GM23338 (cell line): ENCODE data around the gene F13A1. TPM values are rescaled to one million over a fixed set of nuclear protein-coding genes. Genes with fewer than 3 reads are reported as not detected.

Experiments
- ATAC-seq: fragments of 200-7000 bp; cut with Tn5 transposase; 3 replicates; pipeline ENCODE4 v1.9.1; 2020
- DNase-seq: peaks from one replicate; pipeline ENCODE4 v3.0.0-alpha.2; 2015; ENCODE audit warnings: low spot score
- H2AFZ ChIP-seq: fragments of 200-600 bp; sonication (generic); 2 replicates; pipeline ENCODE4 v1.8.0; 2016; ENCODE audit warnings: antibody characterized with exemption, mild to moderate bottlenecking, moderate library complexity
- H3F3A ChIP-seq: fragments of 200-600 bp; sonication (generic); replicated peaks from 2 replicates; pipeline ENCODE4 v1.8.0; 2017; ENCODE audit warnings: antibody characterized with exemption, mixed run types, low read depth
- H3K27ac ChIP-seq: fragments of 200-600 bp; sonication (generic); 2 replicates; pipeline ENCODE4 v1.6.1; 2016; ENCODE audit warnings: low read depth
- H3K27me3 ChIP-seq: fragments of 200-600 bp; sonication (generic); 2 replicates; pipeline ENCODE4 v1.8.0; 2016; ENCODE audit warnings: mild to moderate bottlenecking, mixed run types, moderate library complexity; ENCODE audit not compliant: insufficient read depth
- H3K36me3 ChIP-seq: fragments of 200-600 bp; sonication (generic); 2 replicates; pipeline ENCODE4 v1.8.0; 2016; ENCODE audit warnings: mild to moderate bottlenecking; ENCODE audit not compliant: insufficient read depth
- H3K4me1 ChIP-seq: fragments of 200-600 bp; sonication (generic); 2 replicates; pipeline ENCODE4 v1.8.0; 2016; ENCODE audit warnings: mild to moderate bottlenecking, moderate library complexity; ENCODE audit not compliant: insufficient read depth
- H3K4me2 ChIP-seq: fragments of 200-600 bp; sonication (generic); 2 replicates; pipeline ENCODE4 v1.7.1; 2017; ENCODE audit warnings: mixed run types
- H3K4me3 ChIP-seq: fragments of 200-600 bp; sonication (generic); 2 replicates; pipeline ENCODE4 v1.6.1; 2016; ENCODE audit warnings: mixed run types
- H3K79me2 ChIP-seq: fragments of 200-600 bp; sonication (generic); replicated peaks from 2 replicates; pipeline ENCODE4 v1.8.0; 2017; ENCODE audit warnings: mild to moderate bottlenecking; ENCODE audit not compliant: insufficient read depth
- H3K9me2 ChIP-seq: fragments of 200-600 bp; sonication (generic); 2 replicates; pipeline ENCODE4 v1.8.0; 2017; ENCODE audit not compliant: insufficient read depth
- H4K20me1 ChIP-seq: fragments of 200-600 bp; sonication (generic); replicated peaks from 2 replicates; pipeline ENCODE4 v1.8.0; 2017; ENCODE audit warnings: mild to moderate bottlenecking; ENCODE audit not compliant: insufficient read depth
- H3K27ac Mint-ChIP-seq: 2 replicates; pipeline ENCODE4 v1.8.0; 2020; ENCODE audit warnings: inconsistent platforms, mild to moderate bottlenecking, moderate library complexity, mixed read lengths
- H3K27me3 Mint-ChIP-seq: 3 replicates; pipeline ENCODE4 v1.8.0; 2022; ENCODE audit warnings: low read depth, mild to moderate bottlenecking, moderate library complexity, mixed read lengths, inconsistent platforms; ENCODE audit not compliant: insufficient read depth, poor library complexity
- H3K36me3 Mint-ChIP-seq: 3 replicates; pipeline ENCODE4 v1.8.0; 2021; ENCODE audit warnings: low read depth, mild to moderate bottlenecking, inconsistent platforms, moderate library complexity, mixed read lengths
- H3K4me1 Mint-ChIP-seq: 3 replicates; pipeline ENCODE4 v1.8.0; 2020; ENCODE audit warnings: mild to moderate bottlenecking, inconsistent platforms, mixed read lengths
- H3K4me3 Mint-ChIP-seq: 3 replicates; pipeline ENCODE4 v1.8.0; 2021; ENCODE audit warnings: moderate library complexity, mild to moderate bottlenecking, inconsistent platforms, mixed read lengths
- H3K9me3 Mint-ChIP-seq: 3 replicates; pipeline ENCODE4 v1.8.0; 2020; ENCODE audit warnings: moderate library complexity, mild to moderate bottlenecking, inconsistent platforms, mixed read lengths
- CTCF ChIP-seq, 2 experiments: fragments of 200-600 bp in 1 of 2; sonication (generic) in 1 of 2; conservative IDR thresholded peaks; 2 replicates each; pipeline versions ENCODE4 v1.5.1 to v1.6.1; 2016 to 2017; ENCODE audit warnings: antibody characterized with exemption in 2 of 2, low read depth in 2 of 2, mild to moderate bottlenecking in 2 of 2, moderate library complexity in 1 of 2
- JUNB ChIP-seq: IDR thresholded peaks from one replicate; pipeline ENCODE4 v1.6.1; 2016; ENCODE audit warnings: antibody characterized with exemption; ENCODE audit not compliant: unreplicated experiment
- NANOG ChIP-seq: IDR thresholded peaks from 2 replicates; pipeline ENCODE4 v1.6.1; 2016; ENCODE audit warnings: antibody characterized with exemption, borderline replicate concordance
- POLR2AphosphoS5 ChIP-seq: IDR thresholded peaks from 2 replicates; pipeline ENCODE4 v1.6.1; 2016; ENCODE audit warnings: antibody characterized with exemption, low read depth
- polyA plus RNA-seq: library from polyadenylated mRNA; unstranded; fragments of >200 nt; fragmentation: Nextera tagmentation; extraction: Ambion mirVana; gene quantifications from 2 replicates; pipeline ENCODE4 v1.2.1, GENCODE V29; 2016
- total RNA-seq: library from RNA; depleted of rRNA; stranded (reverse); fragments of >200 nt; shearing (Covaris generic); gene quantifications from 2 replicates; pipeline ENCODE4 v1.2.3, GENCODE V29; 2014
- TF ChIP-seq, protein P1 (sequence below): fragments of 250-450 bp; sonication (Bioruptor Pico); IDR thresholded peaks from 2 replicates; pipeline ENCODE4 v1.5.0; 2020; ENCODE audit warnings: mild to moderate bottlenecking, moderate library complexity

The F13A1 gene
- total and polyA plus RNA-seq, 2 experiments from 2014 or later = 0.31 to 0.32 TPM

DNA sequence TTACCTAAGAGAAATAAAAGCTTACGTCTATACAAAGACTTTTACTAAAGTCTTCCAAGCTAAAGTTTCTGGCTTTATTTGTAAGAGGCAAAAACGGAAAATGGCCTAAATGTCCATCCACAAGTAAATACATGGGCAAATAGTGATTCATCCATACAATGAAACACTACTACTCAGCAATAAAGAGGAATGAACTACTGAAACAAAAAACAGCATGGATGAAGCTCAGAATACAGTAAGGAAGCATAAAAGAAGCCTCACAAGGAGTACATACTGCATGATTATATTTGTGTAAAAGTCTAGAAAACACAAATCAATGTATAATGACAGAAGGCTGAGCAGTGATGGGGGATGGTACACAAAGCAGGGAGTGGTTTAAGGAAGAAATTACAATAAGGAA, 84.7 kb downstream of the F13A1 start:
- H3K9me3 Mint-ChIP-seq = 0 out of 3 replicates have a peak, but pooled peaks cover 3% of the 10 kb centered on the region
- peaks cover 2% of the 10 kb centered on the region for H3K27me3 Mint-ChIP-seq
- DNase-seq (no peak), ATAC-seq (no peak)
- H3K79me2 ChIP-seq = no peaks in the 10 kb centered on the region
- H4K20me1 ChIP-seq = no peaks in the 10 kb centered on the region; the same call in 1 of the 2 replicates
- no peak overlapping the region for H3K27ac Mint-ChIP-seq
- no peaks in the 10 kb centered on the region for H3K36me3 Mint-ChIP-seq
- no peaks in the 10 kb centered on the region for H3K27me3 ChIP-seq
- no peak for TF ChIP-seq CTCF (conservative IDR thresholded peaks at IDR 0.05; ENCODE audit: low read depth in 2 of 2)
- TF ChIP-seq NANOG = no peak
- no peak for TF ChIP-seq POLR2AphosphoS5
- TF ChIP-seq JUNB = no peak
- TF ChIP-seq, protein P1, sequence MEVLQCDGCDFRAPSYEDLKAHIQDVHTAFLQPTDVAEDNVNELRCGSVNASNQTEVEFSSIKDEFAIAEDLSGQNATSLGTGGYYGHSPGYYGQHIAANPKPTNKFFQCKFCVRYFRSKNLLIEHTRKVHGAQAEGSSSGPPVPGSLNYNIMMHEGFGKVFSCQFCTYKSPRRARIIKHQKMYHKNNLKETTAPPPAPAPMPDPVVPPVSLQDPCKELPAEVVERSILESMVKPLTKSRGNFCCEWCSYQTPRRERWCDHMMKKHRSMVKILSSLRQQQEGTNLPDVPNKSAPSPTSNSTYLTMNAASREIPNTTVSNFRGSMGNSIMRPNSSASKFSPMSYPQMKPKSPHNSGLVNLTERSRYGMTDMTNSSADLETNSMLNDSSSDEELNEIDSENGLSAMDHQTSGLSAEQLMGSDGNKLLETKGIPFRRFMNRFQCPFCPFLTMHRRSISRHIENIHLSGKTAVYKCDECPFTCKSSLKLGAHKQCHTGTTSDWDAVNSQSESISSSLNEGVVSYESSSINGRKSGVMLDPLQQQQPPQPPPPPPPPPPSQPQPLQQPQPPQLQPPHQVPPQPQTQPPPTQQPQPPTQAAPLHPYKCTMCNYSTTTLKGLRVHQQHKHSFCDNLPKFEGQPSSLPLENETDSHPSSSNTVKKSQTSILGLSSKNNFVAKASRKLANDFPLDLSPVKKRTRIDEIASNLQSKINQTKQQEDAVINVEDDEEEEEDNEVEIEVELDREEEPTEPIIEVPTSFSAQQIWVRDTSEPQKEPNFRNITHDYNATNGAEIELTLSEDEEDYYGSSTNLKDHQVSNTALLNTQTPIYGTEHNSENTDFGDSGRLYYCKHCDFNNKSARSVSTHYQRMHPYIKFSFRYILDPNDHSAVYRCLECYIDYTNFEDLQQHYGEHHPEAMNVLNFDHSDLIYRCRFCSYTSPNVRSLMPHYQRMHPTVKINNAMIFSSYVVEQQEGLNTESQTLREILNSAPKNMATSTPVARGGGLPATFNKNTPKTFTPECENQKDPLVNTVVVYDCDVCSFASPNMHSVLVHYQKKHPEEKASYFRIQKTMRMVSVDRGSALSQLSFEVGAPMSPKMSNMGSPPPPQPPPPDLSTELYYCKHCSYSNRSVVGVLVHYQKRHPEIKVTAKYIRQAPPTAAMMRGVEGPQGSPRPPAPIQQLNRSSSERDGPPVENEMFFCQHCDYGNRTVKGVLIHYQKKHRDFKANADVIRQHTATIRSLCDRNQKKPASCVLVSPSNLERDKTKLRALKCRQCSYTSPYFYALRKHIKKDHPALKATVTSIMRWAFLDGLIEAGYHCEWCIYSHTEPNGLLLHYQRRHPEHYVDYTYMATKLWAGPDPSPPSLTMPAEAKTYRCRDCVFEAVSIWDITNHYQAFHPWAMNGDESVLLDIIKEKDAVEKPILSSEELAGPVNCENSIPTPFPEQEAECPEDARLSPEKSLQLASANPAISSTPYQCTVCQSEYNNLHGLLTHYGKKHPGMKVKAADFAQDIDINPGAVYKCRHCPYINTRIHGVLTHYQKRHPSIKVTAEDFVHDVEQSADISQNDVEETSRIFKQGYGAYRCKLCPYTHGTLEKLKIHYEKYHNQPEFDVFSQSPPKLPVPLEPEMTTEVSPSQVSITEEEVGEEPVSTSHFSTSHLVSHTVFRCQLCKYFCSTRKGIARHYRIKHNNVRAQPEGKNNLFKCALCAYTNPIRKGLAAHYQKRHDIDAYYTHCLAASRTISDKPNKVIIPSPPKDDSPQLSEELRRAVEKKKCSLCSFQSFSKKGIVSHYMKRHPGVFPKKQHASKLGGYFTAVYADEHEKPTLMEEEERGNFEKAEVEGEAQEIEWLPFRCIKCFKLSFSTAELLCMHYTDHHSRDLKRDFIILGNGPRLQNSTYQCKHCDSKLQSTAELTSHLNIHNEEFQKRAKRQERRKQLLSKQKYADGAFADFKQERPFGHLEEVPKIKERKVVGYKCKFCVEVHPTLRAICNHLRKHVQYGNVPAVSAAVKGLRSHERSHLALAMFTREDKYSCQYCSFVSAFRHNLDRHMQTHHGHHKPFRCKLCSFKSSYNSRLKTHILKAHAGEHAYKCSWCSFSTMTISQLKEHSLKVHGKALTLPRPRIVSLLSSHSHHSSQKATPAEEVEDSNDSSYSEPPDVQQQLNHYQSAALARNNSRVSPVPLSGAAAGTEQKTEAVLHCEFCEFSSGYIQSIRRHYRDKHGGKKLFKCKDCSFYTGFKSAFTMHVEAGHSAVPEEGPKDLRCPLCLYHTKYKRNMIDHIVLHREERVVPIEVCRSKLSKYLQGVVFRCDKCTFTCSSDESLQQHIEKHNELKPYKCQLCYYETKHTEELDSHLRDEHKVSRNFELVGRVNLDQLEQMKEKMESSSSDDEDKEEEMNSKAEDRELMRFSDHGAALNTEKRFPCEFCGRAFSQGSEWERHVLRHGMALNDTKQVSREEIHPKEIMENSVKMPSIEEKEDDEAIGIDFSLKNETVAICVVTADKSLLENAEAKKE (CRISPR knock-in tag) = no peak
- peaks cover 6% of the 10 kb centered on the region; the same call in 1 of the 2 replicates for H3K9me2 ChIP-seq
- H3K27ac ChIP-seq = no peak overlapping the region
- no peaks in the 10 kb centered on the region for H3K36me3 ChIP-seq
- H3K4me3 ChIP-seq = no peak overlapping the region
- no peaks in the 10 kb centered on the region for H3F3A ChIP-seq
- H3K4me3 Mint-ChIP-seq = no peak overlapping the region
- H2AFZ ChIP-seq = no peak overlapping the region
- no peak overlapping the region for H3K4me2 ChIP-seq
- H3K4me1 Mint-ChIP-seq = no peaks in the 10 kb centered on the region
- H3K4me1 ChIP-seq = no peaks in the 10 kb centered on the region
